Transverse colon (tissue), 4 donors: Measurements from ENCODE around the gene NEK10. TPM values are rescaled to one million over a fixed set of nuclear protein-coding genes. Genes with fewer than 3 reads are reported as not detected.

Source experiments
- DNase-seq: peaks from one replicate; pipeline ENCODE4 v3.0.0-alpha.2; 2019
- H3K27ac ChIP-seq, 4 donors: fragments of 200-600 bp; sonication (generic); 2 replicates each; pipeline ENCODE4 v1.5.1; 2016 to 2018; ENCODE audit warnings: inconsistent platforms in 4 of 4
- H3K27me3 ChIP-seq: fragments of 200-600 bp; sonication (generic); 2 replicates; pipeline ENCODE4 v1.5.1; 2017; ENCODE audit warnings: inconsistent platforms
- H3K36me3 ChIP-seq, 4 donors: fragments of 200-600 bp; sonication (generic); 2 replicates each; pipeline ENCODE4 v1.5.1; 2017 to 2019; ENCODE audit warnings: inconsistent platforms in 4 of 4
- H3K4me1 ChIP-seq, 4 donors: fragments of 200-600 bp; sonication (generic); 2 replicates each; pipeline ENCODE4 v1.5.1; 2017 to 2020; ENCODE audit warnings: inconsistent platforms in 4 of 4
- H3K4me3 ChIP-seq, 4 donors: fragments of 200-600 bp; sonication (generic); 1 replicate in 1 of 4; 2 replicates in 3 of 4; pipeline versions ENCODE4 v1.5.1 to v1.6.1; 2017 to 2019; ENCODE audit warnings: inconsistent platforms in 4 of 4
- H3K9me3 ChIP-seq, 2 donors: fragments of 200-600 bp; sonication (generic); 2 replicates each; pipeline ENCODE4 v1.5.1; 2017 to 2019; ENCODE audit warnings: inconsistent platforms in 2 of 2
- EP300 ChIP-seq: sonication (generic); formaldehyde crosslinking; IDR thresholded peaks from one replicate; pipeline ENCODE4 v1.6.1; 2017; ENCODE audit warnings: antibody characterized with exemption, low read depth
- POLR2A ChIP-seq: fragments of 450-650 bp; IDR thresholded peaks from one replicate; pipeline ENCODE4 v1.6.1; 2016; ENCODE audit warnings: antibody characterized with exemption, mild to moderate bottlenecking, moderate library complexity
- POLR2AphosphoS5 ChIP-seq, 3 donors: sonication (generic); formaldehyde crosslinking; IDR thresholded peaks; one replicate each; pipeline ENCODE4 v1.6.1; 2016; ENCODE audit warnings: antibody characterized with exemption in 3 of 3
- WGBS, 2 donors: methylation state at CpG; one replicate each; pipeline ENCODE4 v1.1.5; 2018; ENCODE audit warnings: low coverage in 1 of 2; 5-methylcytosine and 5-hydroxymethylcytosine counted together
- in situ Hi-C, 4 donors: fragments of 200-750 bp; cut with MboI; loops; one replicate each; pipeline versions ENCODE4 v1.15.0 to v1.15.1; 2017; ENCODE audit warnings: low sequenced_read_pairs in 3 of 4, low pct_ligation_motif_present in 1 of 4, low pct_unique_long_range_greater_than_20kb in 1 of 4
- intact Hi-C: fragments of 100-400 bp; cut with DNase I; formaldehyde crosslinking; loops from one replicate; pipeline ENCODE4 v1.15.1; 2023; ENCODE audit warnings: low total_unique reads
- total RNA-seq, 4 donors: library from RNA; depleted of rRNA; stranded (reverse); fragments of >200 nt; gene quantifications; one replicate each; pipeline ENCODE4 v1.1.0, GENCODE V29; 2016
- TF ChIP-seq, protein P1 (sequence below), 5 experiments: fragments of 200-600 bp in 3 of 5; fragments of 450-650 bp in 2 of 5; sonication (generic) in 3 of 5; IDR thresholded peaks; 1 replicate in 2 of 5; 2 replicates in 3 of 5; pipeline ENCODE4 v1.5.1; 2016 to 2017; ENCODE audit warnings: antibody characterized with exemption in 5 of 5, inconsistent platforms in 3 of 5, mild to moderate bottlenecking in 2 of 5, moderate library complexity in 1 of 5

Gene NEK10
- total RNA-seq, 4 donors from 2014 or later: 1.1 to 3.2 (median 1.7) TPM

DNA sequence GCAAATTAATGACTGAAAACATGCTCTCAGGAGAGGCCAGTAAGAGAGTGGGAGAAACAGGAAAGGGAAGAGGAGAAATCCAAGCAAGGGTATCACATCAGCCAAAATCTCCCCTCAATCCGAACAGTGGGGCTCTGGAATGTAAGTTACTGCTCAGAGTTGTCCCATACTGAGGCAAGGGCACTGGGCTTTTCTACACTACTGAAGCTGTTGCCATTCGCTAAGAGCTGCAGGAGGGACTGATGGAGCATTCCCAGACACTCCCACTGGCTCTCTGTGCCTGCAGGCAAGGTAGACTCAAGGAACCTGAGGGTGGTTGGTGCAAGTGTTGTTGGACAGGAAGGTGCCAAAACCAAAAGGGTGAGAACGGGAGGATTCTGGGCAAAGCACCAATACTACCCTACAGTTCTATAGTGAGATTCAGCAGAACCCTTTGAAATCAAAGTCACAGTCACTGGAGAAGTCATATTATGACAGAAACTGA is 46.1 kb downstream of the NEK10 start:
- TF ChIP-seq, protein P1, sequence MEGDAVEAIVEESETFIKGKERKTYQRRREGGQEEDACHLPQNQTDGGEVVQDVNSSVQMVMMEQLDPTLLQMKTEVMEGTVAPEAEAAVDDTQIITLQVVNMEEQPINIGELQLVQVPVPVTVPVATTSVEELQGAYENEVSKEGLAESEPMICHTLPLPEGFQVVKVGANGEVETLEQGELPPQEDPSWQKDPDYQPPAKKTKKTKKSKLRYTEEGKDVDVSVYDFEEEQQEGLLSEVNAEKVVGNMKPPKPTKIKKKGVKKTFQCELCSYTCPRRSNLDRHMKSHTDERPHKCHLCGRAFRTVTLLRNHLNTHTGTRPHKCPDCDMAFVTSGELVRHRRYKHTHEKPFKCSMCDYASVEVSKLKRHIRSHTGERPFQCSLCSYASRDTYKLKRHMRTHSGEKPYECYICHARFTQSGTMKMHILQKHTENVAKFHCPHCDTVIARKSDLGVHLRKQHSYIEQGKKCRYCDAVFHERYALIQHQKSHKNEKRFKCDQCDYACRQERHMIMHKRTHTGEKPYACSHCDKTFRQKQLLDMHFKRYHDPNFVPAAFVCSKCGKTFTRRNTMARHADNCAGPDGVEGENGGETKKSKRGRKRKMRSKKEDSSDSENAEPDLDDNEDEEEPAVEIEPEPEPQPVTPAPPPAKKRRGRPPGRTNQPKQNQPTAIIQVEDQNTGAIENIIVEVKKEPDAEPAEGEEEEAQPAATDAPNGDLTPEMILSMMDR (IDR thresholded peaks at IDR 0.05): no peak
- TF ChIP-seq POLR2AphosphoS5 (IDR thresholded peaks at IDR 0.05): no peak
- no peak for TF ChIP-seq EP300
- TF ChIP-seq POLR2A: no peak
- Histone ChIP-seq H3K4me3 (no peak overlapping the region), H3K27me3 (no peaks in the 10 kb centered on the region), H3K4me1 (peaks cover 6 to 13% (median 8%) of the 10 kb centered on the region in 4 donors), H3K27ac (no peak overlapping the region), H3K9me3 (no peaks in the 10 kb centered on the region), H3K36me3 (no peaks in the 10 kb centered on the region)
- 67 to 77% methylated on average over 1 to 3 of the region's 3 CpGs for WGBS, 2 donors
- intact Hi-C loops (no loop called here), in situ Hi-C loops (loop anchor here (25.0 kb wide), 3 partner anchors 364 to 1014 kb away; partner anchors contain the start of genes AZI2 (in 2 of the 4) and ZCWPW2 (in 2 of the 4))
- DNase-seq: no peak

DNA sequence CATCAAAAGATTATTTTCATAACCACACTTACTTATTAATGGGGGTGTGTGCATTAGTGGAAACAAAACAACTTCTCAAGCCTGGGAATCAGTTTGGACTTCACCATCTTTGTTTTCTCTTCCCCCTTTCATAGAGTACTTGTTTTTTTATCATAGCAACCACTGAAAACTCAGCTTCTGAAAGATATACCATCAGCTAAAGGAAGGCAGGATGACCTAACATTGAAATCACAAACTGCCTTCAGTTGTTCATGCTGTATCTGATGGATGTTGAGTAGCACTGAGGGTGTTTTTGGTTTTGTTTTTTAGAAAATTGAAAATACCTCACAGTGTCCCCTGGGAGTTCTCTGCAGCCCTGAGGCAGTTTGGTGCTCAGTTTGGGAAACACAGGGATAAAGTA is 46.5 kb downstream of the NEK10 start:
- Histone ChIP-seq H3K4me1 (peaks cover 6 to 13% (median 8%) of the 10 kb centered on the region in 4 donors), H3K4me3 (no peak overlapping the region), H3K27ac (no peak overlapping the region), H3K27me3 (no peaks in the 10 kb centered on the region), H3K36me3 (no peaks in the 10 kb centered on the region), H3K9me3 (no peaks in the 10 kb centered on the region)
- TF ChIP-seq EP300 (no peak), POLR2AphosphoS5 (IDR thresholded peaks at IDR 0.05) (no peak), POLR2A (no peak)
- TF ChIP-seq, protein P1 (IDR thresholded peaks at IDR 0.05): no peak
- intact Hi-C loops (no loop called here), in situ Hi-C loops (loop anchor here (25.0 kb wide), 3 partner anchors 365 to 1015 kb away; partner anchors contain the start of genes AZI2 (in 2 of the 4) and ZCWPW2 (in 2 of the 4))
- no peak for DNase-seq

DNA sequence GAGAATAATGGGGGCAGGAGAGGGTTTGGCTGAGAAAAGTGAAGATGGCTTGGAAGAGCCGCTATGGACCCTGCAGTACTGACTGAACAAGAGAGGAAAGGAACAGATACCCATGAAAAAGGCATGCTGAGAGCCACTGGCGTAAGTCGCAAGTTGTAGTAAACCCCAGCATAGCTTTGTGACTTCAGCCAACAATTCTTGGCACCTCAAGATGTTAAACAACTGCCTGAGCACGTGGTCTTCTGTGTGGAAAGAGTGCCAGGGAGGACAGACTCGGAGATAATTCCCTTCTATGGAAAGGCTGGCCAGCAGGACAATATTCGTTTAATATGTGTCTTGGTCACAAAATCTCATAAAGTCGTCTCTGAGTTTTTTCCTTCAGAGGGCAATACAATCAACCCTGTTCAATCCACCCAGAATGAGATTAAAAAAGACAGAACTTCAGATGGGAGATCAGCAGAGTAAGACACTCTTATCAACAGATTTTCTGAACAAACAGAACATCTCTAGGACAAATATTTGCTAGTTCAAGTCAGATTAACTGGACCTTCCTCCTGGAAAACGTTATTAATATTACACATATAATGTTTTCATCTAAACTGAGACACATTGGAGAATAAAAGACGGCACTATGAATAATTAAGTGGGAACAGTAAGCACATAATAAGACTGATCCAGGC is 49.2 kb downstream of the NEK10 start:
- intact Hi-C loops (loop anchor here (10.0 kb wide), 1 partner anchor 365 kb away; no protein-coding TSS in a partner anchor), in situ Hi-C loops (loop anchor here (10.0 to 25.0 kb wide), 5 partner anchors 145 to 1017 kb away; partner anchors contain the start of genes AZI2 (in 2 of the 4) and ZCWPW2 (in 2 of the 4))
- H3K4me1 ChIP-seq: peaks cover 0 to 19% (median 7%) of the 10 kb centered on the region in 4 donors
- no peak overlapping the region for H3K4me3 ChIP-seq
- no peaks in the 10 kb centered on the region for H3K27me3 ChIP-seq
- peak overlapping the region; percentile 53 to 81 (median 74) for H3K27ac ChIP-seq
- no peaks in the 10 kb centered on the region for H3K36me3 ChIP-seq
- H3K9me3 ChIP-seq: no peaks in the 10 kb centered on the region
- 66 to 71% methylated on average over 9 of the region's 9 CpGs for WGBS, 2 donors
- peak; percentile 21 for DNase-seq
- TF ChIP-seq, protein P1 (IDR thresholded peaks at IDR 0.05): no peak
- peak in 2 of 3 donors; percentile 36 to 60 for TF ChIP-seq POLR2AphosphoS5 (IDR thresholded peaks at IDR 0.05)

DNA sequence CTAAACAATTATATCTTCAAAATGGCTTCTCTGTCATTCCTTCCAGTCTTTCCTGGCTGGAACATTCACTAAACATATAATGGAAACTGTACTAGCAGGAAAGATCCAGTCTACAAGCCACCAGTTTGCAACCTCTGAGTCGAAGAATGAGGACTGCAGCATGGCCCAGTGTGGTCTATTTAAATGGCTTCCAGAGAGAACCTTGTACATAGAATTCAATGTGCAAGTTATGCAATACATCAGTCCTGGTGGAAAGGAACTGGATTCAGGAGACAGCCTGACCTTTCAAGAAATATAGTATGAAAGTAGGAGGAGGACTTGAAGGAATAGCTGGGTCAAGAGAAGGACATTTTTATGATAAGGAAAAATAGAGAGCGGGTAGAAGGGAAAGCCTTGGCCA is 49.9 kb downstream of the NEK10 start:
- Histone ChIP-seq H3K4me1 (peaks cover 0 to 19% (median 7%) of the 10 kb centered on the region in 4 donors), H3K27me3 (no peaks in the 10 kb centered on the region), H3K9me3 (no peaks in the 10 kb centered on the region), H3K27ac (peak overlapping the region; percentile 53 to 81 (median 74)), H3K4me3 (no peak overlapping the region), H3K36me3 (no peaks in the 10 kb centered on the region)
- intact Hi-C loops: loop anchor here (10.0 kb wide), 1 partner anchor 365 kb away; no protein-coding TSS in a partner anchor
- in situ Hi-C loops: loop anchor here (10.0 to 25.0 kb wide), 5 partner anchors 145 to 1018 kb away; partner anchors contain the start of genes AZI2 (in 2 of the 4) and ZCWPW2 (in 2 of the 4)
- DNase-seq: no peak
- TF ChIP-seq, protein P1 (IDR thresholded peaks at IDR 0.05): no peak
- TF ChIP-seq POLR2A: no peak
- TF ChIP-seq POLR2AphosphoS5 (IDR thresholded peaks at IDR 0.05): no peak
- TF ChIP-seq EP300: no peak
- WGBS, 2 donors: 88 to 92% methylated on average over 2 of the region's 2 CpGs
